ACC112 (cell line): ENCODE results near the gene BRMS1L.
"Not testable (repeated sequence)": the region's sequence is repeated elsewhere in the genome, so short reads cannot be mapped to it uniquely, and the experiment has no call there.

Experiments
- H2AFZ ChIP-seq: fragments of 200-600 bp; sonication (generic); one replicate; pipeline ENCODE4 v1.6.0; 2017; ENCODE audit warnings: antibody characterized with exemption, low read length; ENCODE audit not compliant: unreplicated experiment
- H3K27ac ChIP-seq: fragments of 200-600 bp; sonication (generic); 2 replicates; pipeline ENCODE4 v1.5.1; 2014; ENCODE audit warnings: low read depth, mild to moderate bottlenecking, antibody characterized with exemption, low read length, moderate library complexity
- H3K27me3 ChIP-seq: fragments of 200-600 bp; sonication (generic); 2 replicates; pipeline ENCODE4 v1.6.1; 2014; ENCODE audit warnings: mild to moderate bottlenecking, antibody characterized with exemption, low read length, moderate library complexity, mixed read lengths; ENCODE audit not compliant: insufficient read depth
- H3K36me3 ChIP-seq: fragments of 200-600 bp; sonication (generic); 2 replicates; pipeline ENCODE4 v1.6.1; 2016; ENCODE audit warnings: mild to moderate bottlenecking, antibody characterized with exemption, low read length, moderate library complexity, mixed read lengths; ENCODE audit not compliant: insufficient read depth
- H3K4me1 ChIP-seq: fragments of 200-600 bp; sonication (generic); one replicate; pipeline ENCODE4 v1.6.1; 2016; ENCODE audit warnings: low read length, mixed read lengths; ENCODE audit not compliant: insufficient read depth, unreplicated experiment, control insufficient read depth
- H3K4me3 ChIP-seq: fragments of 200-600 bp; sonication (generic); 2 replicates; pipeline ENCODE4 v1.5.1; 2014; ENCODE audit warnings: mild to moderate bottlenecking, low read depth, low read length
- H3K79me2 ChIP-seq: fragments of 200-600 bp; sonication (generic); one replicate; pipeline ENCODE4 v1.6.0; 2016; ENCODE audit warnings: low read length; ENCODE audit not compliant: control insufficient read depth, unreplicated experiment, insufficient read depth

BRMS1L gene

GRCh38 chr14:35808076-35808637 lies 18.0 kb upstream of the BRMS1L start:
- H2AFZ ChIP-seq, result peak overlapping the region; percentile 87
- peaks cover 27% of the 10 kb centered on the region for H3K79me2 ChIP-seq
- peak overlapping the region; percentile 56 for H3K27ac ChIP-seq
- H3K36me3 ChIP-seq, result no peaks in the 10 kb centered on the region
- peaks cover 19% of the 10 kb centered on the region for H3K4me1 ChIP-seq
- H3K27me3 ChIP-seq, result no peaks in the 10 kb centered on the region
- H3K4me3 ChIP-seq, result peak overlapping the region; percentile 93

GRCh38 chr14:35808638-35809563 lies 17.2 kb upstream of the BRMS1L start, which contains the start of gene RALGAPA1:
TSS of gene RALGAPA1 (minus strand) at chr14:35809295. CDS start at chr14:35808835, 460 bp downstream.
- peaks cover 23% of the 10 kb centered on the region for H3K79me2 ChIP-seq
- peak within 1 kb of the TSS; percentile 56 for H3K27ac ChIP-seq
- not testable (repeated sequence) for H3K27me3 ChIP-seq, H3K36me3 ChIP-seq
- peak within 1 kb of the TSS; percentile 93 for H3K4me3 ChIP-seq
- H3K4me1 ChIP-seq, result peaks cover 19% of the 10 kb centered on the region
- H2AFZ ChIP-seq, result peak within 1 kb of the TSS; percentile 87

- no peak overlapping the region for H2AFZ ChIP-seq
- peak overlapping the region; percentile 37 for H3K27ac ChIP-seq
- no peaks in the 10 kb centered on the region for H3K36me3 ChIP-seq
- H3K79me2 ChIP-seq, result peaks cover 21% of the 10 kb centered on the region
- peak overlapping the region; percentile 93 for H3K4me3 ChIP-seq
- H3K27me3 ChIP-seq, result no peaks in the 10 kb centered on the region
- H3K4me1 ChIP-seq, result peaks cover 19% of the 10 kb centered on the region
Observed at GRCh38 chr14:35809597-35809996, 16.5 kb upstream of the BRMS1L start.

- Histone ChIP-seq H2AFZ (no peak overlapping the region), H3K4me1 (peaks cover 19% of the 10 kb centered on the region), H3K4me3 (no peak overlapping the region), H3K36me3 (no peaks in the 10 kb centered on the region), H3K27me3 (no peaks in the 10 kb centered on the region), H3K27ac (no peak overlapping the region), H3K79me2 (peaks cover 19% of the 10 kb centered on the region)
Observed at GRCh38 chr14:35810963-35811362, 15.2 kb upstream of the BRMS1L start.

GRCh38 chr14:35814371-35815005 lies 11.7 kb upstream of the BRMS1L start:
- no peak overlapping the region for H3K27ac ChIP-seq
- H3K4me1 ChIP-seq, result no peaks in the 10 kb centered on the region

GRCh38 chr14:35818346-35819115 lies 7.6 kb upstream of the BRMS1L start:
- no peaks in the 10 kb centered on the region for H3K4me1 ChIP-seq
- H3K36me3 ChIP-seq, result no peaks in the 10 kb centered on the region
- H3K27ac ChIP-seq, result no peak overlapping the region
- H3K79me2 ChIP-seq, result no peaks in the 10 kb centered on the region
- H2AFZ ChIP-seq, result no peak overlapping the region
- no peak overlapping the region for H3K4me3 ChIP-seq
- no peaks in the 10 kb centered on the region for H3K27me3 ChIP-seq

More at GRCh38 chr14:35814371-35815005, 11.7 kb upstream of the BRMS1L start:
- H2AFZ ChIP-seq, result no peak overlapping the region
- H3K36me3 ChIP-seq, result no peaks in the 10 kb centered on the region
- no peaks in the 10 kb centered on the region for H3K27me3 ChIP-seq
- H3K4me3 ChIP-seq, result no peak overlapping the region
- no peaks in the 10 kb centered on the region for H3K79me2 ChIP-seq

- H3K4me1 ChIP-seq, result no peaks in the 10 kb centered on the region
- no peak overlapping the region for H3K27ac ChIP-seq
- H3K27me3 ChIP-seq, result no peaks in the 10 kb centered on the region
- H3K4me3 ChIP-seq, result no peak overlapping the region
- H2AFZ ChIP-seq, result no peak overlapping the region
- H3K79me2 ChIP-seq, result no peaks in the 10 kb centered on the region
- H3K36me3 ChIP-seq, result no peaks in the 10 kb centered on the region
Observed at GRCh38 chr14:35819591-35820540, 6.3 kb upstream of the BRMS1L start.

GRCh38 chr14:35821564-35822411 lies 4.3 kb upstream of the BRMS1L start:
- no peaks in the 10 kb centered on the region for H3K36me3 ChIP-seq
- peak overlapping the region; percentile 52 for H2AFZ ChIP-seq
- H3K27ac ChIP-seq, result no peak overlapping the region
- no peaks in the 10 kb centered on the region for H3K27me3 ChIP-seq
- no peak overlapping the region for H3K4me3 ChIP-seq
- H3K4me1 ChIP-seq, result no peaks in the 10 kb centered on the region
- H3K79me2 ChIP-seq, result no peaks in the 10 kb centered on the region

- no peak overlapping the region for H2AFZ ChIP-seq
- H3K4me1 ChIP-seq, result peaks cover 4% of the 10 kb centered on the region
- no peaks in the 10 kb centered on the region for H3K27me3 ChIP-seq
- H3K36me3 ChIP-seq, result no peaks in the 10 kb centered on the region
- no peak overlapping the region for H3K4me3 ChIP-seq
- peaks cover 4% of the 10 kb centered on the region for H3K79me2 ChIP-seq
- H3K27ac ChIP-seq, result no peak overlapping the region
Observed at GRCh38 chr14:35822501-35822900, 3.6 kb upstream of the BRMS1L start.
